Mesendoderm (in vitro differentiated cells): ENCODE data around the gene FAM149A.

Experiments
- DNase-seq: peaks from one replicate; pipeline ENCODE4 v3.0.0; 2013
- H2AK5ac ChIP-seq: 2 replicates; pipeline ENCODE4 v1.6.1; 2013; ENCODE audit warnings: low read length, inconsistent platforms
- H2BK120ac ChIP-seq: 2 replicates; pipeline ENCODE4 v1.6.1; 2013; ENCODE audit warnings: low read depth, mild to moderate bottlenecking, low read length, moderate library complexity, mixed read lengths
- H2BK15ac ChIP-seq: replicated peaks from 2 replicates; pipeline ENCODE4 v1.6.1; 2013; ENCODE audit warnings: low read depth, mild to moderate bottlenecking, moderate library complexity
- H2BK5ac ChIP-seq: 2 replicates; pipeline ENCODE4 v1.6.1; 2013; ENCODE audit warnings: low read length, inconsistent platforms
- H3K18ac ChIP-seq: 2 replicates; pipeline ENCODE4 v1.6.1; 2013; ENCODE audit warnings: mild to moderate bottlenecking, low read length, mixed read lengths
- H3K23ac ChIP-seq: one replicate; pipeline ENCODE4 v1.6.1; 2013; ENCODE audit warnings: low read length
- H3K27ac ChIP-seq: 2 replicates; pipeline ENCODE4 v1.5.1; 2013; ENCODE audit warnings: low read depth, mild to moderate bottlenecking, inconsistent platforms, low read length, moderate library complexity
- H3K27me3 ChIP-seq: 2 replicates; pipeline ENCODE4 v1.6.1; 2013; ENCODE audit warnings: low read length, control low read depth, mild to moderate bottlenecking, inconsistent platforms; ENCODE audit not compliant: insufficient read depth, poor library complexity
- H3K36me3 ChIP-seq: 2 replicates; pipeline ENCODE4 v1.6.1; 2013; ENCODE audit warnings: low read length, inconsistent platforms; ENCODE audit not compliant: control insufficient read depth, insufficient read depth
- H3K4ac ChIP-seq: one replicate; pipeline ENCODE4 v1.6.1; 2013; ENCODE audit warnings: low read depth, mild to moderate bottlenecking, low read length, moderate library complexity
- H3K4me1 ChIP-seq: 2 replicates; pipeline ENCODE4 v1.6.1; 2013; ENCODE audit warnings: low read depth, low read length, inconsistent platforms; ENCODE audit not compliant: control insufficient read depth
- H3K4me2 ChIP-seq: 2 replicates; pipeline ENCODE4 v1.6.1; 2013; ENCODE audit warnings: low read length
- H3K4me3 ChIP-seq: 2 replicates; pipeline ENCODE4 v1.5.1; 2013; ENCODE audit warnings: mild to moderate bottlenecking, low read length
- H3K56ac ChIP-seq: one replicate; pipeline ENCODE4 v1.6.1; 2013; ENCODE audit warnings: low read length
- H3K79me1 ChIP-seq: 2 replicates; pipeline ENCODE4 v1.6.1; 2013; ENCODE audit warnings: low read length, inconsistent platforms
- H3K79me2 ChIP-seq: 2 replicates; pipeline ENCODE4 v1.6.1; 2013; ENCODE audit warnings: mild to moderate bottlenecking, low read length; ENCODE audit not compliant: control insufficient read depth, insufficient read depth
- H3K9ac ChIP-seq: 2 replicates; pipeline ENCODE4 v1.6.1; 2013; ENCODE audit warnings: low read length, inconsistent platforms
- H4K5ac ChIP-seq: one replicate; pipeline ENCODE4 v1.6.1; 2013; ENCODE audit warnings: low read length
- H4K8ac ChIP-seq: one replicate; pipeline ENCODE4 v1.6.1; 2013; ENCODE audit warnings: low read depth, mild to moderate bottlenecking, control low read depth, low read length, moderate library complexity
- WGBS: extraction: QIAGEN DNeasy Blood & Tissue Kit; methylation state at CpG from one replicate; pipeline ENCODE4 v1.1.7; 2013; ENCODE audit warnings: low lambda C conversion rate, missing lambda C conversion rate; ENCODE audit not compliant: insufficient coverage; ENCODE audit errors: extremely low coverage; 5-methylcytosine and 5-hydroxymethylcytosine counted together

FAM149A gene

DNA sequence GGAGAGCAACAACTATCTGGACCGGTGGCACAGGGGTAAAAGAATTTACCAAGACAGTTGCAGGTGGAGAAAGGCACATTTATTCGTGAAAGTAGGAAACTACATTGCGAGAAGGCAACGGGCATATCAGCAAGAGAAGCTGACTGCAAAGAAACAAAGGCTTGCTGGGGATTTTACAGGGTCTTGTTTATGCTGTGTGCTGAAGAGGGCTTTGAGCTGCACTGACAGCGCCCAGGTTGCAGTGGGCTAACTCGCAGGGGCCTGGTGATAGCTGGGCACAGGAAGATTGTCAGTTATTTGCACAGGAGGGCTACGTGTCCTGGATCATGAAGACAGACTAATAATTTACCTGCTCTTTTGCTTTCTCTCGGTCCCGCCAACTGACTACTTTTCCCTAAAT is 24.8 kb upstream of the FAM149A start:
- H2AK5ac ChIP-seq, result no peak overlapping the region
- WGBS, result no CpG with 5 or more reads among the region's 9 CpGs
- H3K27me3 ChIP-seq, result no peaks in the 10 kb centered on the region
- H3K79me1 ChIP-seq, result no peaks in the 10 kb centered on the region
- no peak overlapping the region for H4K5ac ChIP-seq
- H2BK120ac ChIP-seq, result no peak overlapping the region
- no peak overlapping the region for H3K4me2 ChIP-seq
- H3K56ac ChIP-seq, result no peak overlapping the region
- H3K4me3 ChIP-seq, result no peak overlapping the region
- H3K9ac ChIP-seq, result peak overlapping the region; percentile 10
- H3K4ac ChIP-seq, result no peak overlapping the region
- DNase-seq, result no peak
- no peaks in the 10 kb centered on the region for H3K36me3 ChIP-seq
- H3K4me1 ChIP-seq, result peaks cover 7% of the 10 kb centered on the region
- no peaks in the 10 kb centered on the region for H3K79me2 ChIP-seq
- H3K18ac ChIP-seq, result no peak overlapping the region
- no peak overlapping the region for H2BK15ac ChIP-seq
- no peak overlapping the region for H3K23ac ChIP-seq
- H4K8ac ChIP-seq, result no peak overlapping the region
- H3K27ac ChIP-seq, result no peak overlapping the region
- no peak overlapping the region for H2BK5ac ChIP-seq

DNA sequence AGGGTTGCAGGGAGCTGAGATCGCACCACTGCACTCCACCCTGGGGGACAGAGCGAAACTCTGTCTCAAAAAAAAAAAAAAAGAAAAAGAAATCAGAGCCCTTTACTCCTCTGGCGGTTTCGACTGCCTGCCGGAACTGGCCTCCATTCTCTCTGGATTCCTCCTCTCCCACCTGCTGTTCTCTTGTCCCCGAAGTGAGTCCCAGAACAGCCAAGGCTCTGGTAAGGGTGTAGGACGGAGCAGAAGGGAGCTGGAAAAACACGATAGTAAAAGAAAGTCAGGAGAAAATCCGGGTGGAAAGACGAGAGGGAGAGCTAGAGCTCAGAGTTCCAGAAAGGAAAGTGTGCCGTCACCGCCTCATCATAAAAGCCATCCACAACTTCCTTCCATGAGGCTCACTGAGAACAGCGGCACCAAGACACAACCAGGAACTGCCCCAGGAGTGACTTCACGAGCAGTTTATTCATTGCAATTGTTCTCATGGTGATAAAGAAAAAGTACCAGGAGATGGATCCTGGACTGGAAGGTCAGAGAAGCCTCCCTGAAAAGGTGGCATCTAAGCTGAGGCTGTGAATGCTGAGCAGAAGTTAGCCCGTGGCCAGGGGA is 23.2 kb upstream of the FAM149A start:
- Histone ChIP-seq H2BK120ac (no peak overlapping the region), H3K4me1 (peaks cover 7% of the 10 kb centered on the region), H4K8ac (no peak overlapping the region), H3K79me1 (no peaks in the 10 kb centered on the region), H4K5ac (no peak overlapping the region), H3K4ac (no peak overlapping the region), H3K23ac (no peak overlapping the region), H3K9ac (no peak overlapping the region), H3K18ac (peak overlapping the region; percentile 44), H3K27ac (no peak overlapping the region), H3K27me3 (no peaks in the 10 kb centered on the region), H2BK5ac (no peak overlapping the region), H3K79me2 (no peaks in the 10 kb centered on the region), H2AK5ac (no peak overlapping the region), H3K36me3 (no peaks in the 10 kb centered on the region), H3K56ac (peak overlapping the region; percentile 56), H3K4me3 (no peak overlapping the region), H2BK15ac (no peak overlapping the region), H3K4me2 (no peak overlapping the region)
- DNase-seq, result peak; percentile 82
- WGBS, result no CpG with 5 or more reads among the region's 15 CpGs

DNA sequence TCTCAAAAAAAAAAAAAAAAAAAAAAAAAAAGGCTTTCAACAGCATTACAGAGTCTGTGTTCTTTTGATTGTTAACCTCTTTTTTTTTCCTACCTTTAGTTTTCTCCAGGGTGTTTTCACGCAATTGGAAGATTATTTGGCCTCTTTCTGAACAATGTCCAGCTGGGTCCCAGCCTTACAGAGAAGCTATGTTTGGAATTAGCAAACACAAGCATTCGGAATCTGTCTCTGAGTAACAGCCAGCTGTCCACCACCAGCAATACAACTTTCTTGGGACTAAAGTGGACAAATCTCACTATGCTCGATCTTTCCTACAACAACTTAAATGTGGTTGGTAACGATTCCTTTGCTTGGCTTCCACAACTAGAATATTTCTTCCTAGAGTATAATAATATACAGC is 22.3 kb upstream of the FAM149A start:
- peaks cover 7% of the 10 kb centered on the region for H3K4me1 ChIP-seq
- no peak overlapping the region for H2BK120ac ChIP-seq
- no peak overlapping the region for H3K27ac ChIP-seq
- no peak overlapping the region for H3K4ac ChIP-seq
- no peaks in the 10 kb centered on the region for H3K27me3 ChIP-seq
- no peak overlapping the region for H3K18ac ChIP-seq
- H3K23ac ChIP-seq, result no peak overlapping the region
- no peak overlapping the region for H4K5ac ChIP-seq
- H3K36me3 ChIP-seq, result no peaks in the 10 kb centered on the region
- H2BK5ac ChIP-seq, result no peak overlapping the region
- no peaks in the 10 kb centered on the region for H3K79me1 ChIP-seq
- DNase-seq, result no peak
- no peak overlapping the region for H3K4me2 ChIP-seq
- H3K9ac ChIP-seq, result no peak overlapping the region
- no peak overlapping the region for H3K4me3 ChIP-seq
- H4K8ac ChIP-seq, result no peak overlapping the region
- WGBS, result no CpG with 5 or more reads among the region's 4 CpGs
- H2BK15ac ChIP-seq, result no peak overlapping the region
- no peak overlapping the region for H2AK5ac ChIP-seq
- no peaks in the 10 kb centered on the region for H3K79me2 ChIP-seq
- H3K56ac ChIP-seq, result no peak overlapping the region

DNA sequence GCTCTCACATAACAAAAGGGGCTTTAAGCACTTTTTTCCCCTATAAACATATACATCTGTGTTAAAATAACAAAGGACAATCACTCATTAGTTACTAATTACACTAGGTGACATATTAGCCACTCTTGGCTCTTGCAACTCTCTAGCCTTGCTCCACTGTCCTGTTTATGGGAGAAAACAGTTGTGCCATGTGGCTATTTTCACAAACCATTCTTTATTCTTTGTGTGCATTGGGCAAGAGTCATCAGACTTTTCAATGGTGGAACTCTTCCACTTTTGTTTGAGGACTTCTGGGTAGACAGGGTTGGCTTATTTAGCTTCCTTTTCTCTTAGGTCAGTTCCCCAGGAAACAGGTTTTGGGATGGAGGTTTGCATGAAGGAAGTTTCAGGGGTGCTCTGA is 16.0 kb upstream of the FAM149A start:
- Histone ChIP-seq H3K4me3 (no peak overlapping the region), H3K4me2 (no peak overlapping the region), H3K36me3 (no peaks in the 10 kb centered on the region), H2BK15ac (no peak overlapping the region), H3K79me2 (no peaks in the 10 kb centered on the region), H3K23ac (no peak overlapping the region), H2BK120ac (no peak overlapping the region), H3K27me3 (no peaks in the 10 kb centered on the region), H3K27ac (no peak overlapping the region), H4K5ac (no peak overlapping the region), H3K18ac (no peak overlapping the region), H3K79me1 (no peaks in the 10 kb centered on the region), H3K4ac (no peak overlapping the region), H2AK5ac (no peak overlapping the region), H3K56ac (no peak overlapping the region), H3K9ac (no peak overlapping the region), H2BK5ac (no peak overlapping the region), H4K8ac (no peak overlapping the region), H3K4me1 (no peaks in the 10 kb centered on the region)
- no peak for DNase-seq

DNA sequence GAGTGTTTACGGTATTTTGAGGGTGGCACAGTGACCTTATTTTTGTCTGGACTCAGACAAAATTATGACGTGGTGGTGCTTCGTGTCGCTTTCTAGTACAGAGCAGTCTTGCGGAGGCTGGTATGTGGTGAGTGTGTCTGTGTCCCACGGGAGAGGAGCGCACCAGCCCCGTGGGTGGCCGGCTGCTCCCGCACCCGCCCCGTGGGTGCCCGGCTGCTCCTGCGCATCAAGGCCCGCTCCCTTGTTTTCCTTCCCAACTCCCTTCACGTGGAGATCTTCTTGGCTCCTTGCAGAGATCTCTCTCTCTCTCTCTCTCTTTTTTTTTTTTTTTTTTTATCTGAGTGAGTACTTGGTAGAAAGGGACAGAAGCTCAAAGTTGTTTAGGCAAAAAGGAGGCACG is 12.2 kb upstream of the FAM149A start:
- no peak overlapping the region for H3K23ac ChIP-seq
- no peak overlapping the region for H4K8ac ChIP-seq
- no peak overlapping the region for H3K9ac ChIP-seq
- H2BK5ac ChIP-seq, result no peak overlapping the region
- H2BK15ac ChIP-seq, result no peak overlapping the region
- no peaks in the 10 kb centered on the region for H3K79me2 ChIP-seq
- no peak overlapping the region for H2BK120ac ChIP-seq
- no peak overlapping the region for H3K4me2 ChIP-seq
- no peak overlapping the region for H3K4me3 ChIP-seq
- no peak for DNase-seq
- no peak overlapping the region for H2AK5ac ChIP-seq
- no peak overlapping the region for H4K5ac ChIP-seq
- no peak overlapping the region for H3K4ac ChIP-seq
- H3K36me3 ChIP-seq, result no peaks in the 10 kb centered on the region
- no CpG with 5 or more reads among the region's 17 CpGs for WGBS
- H3K27ac ChIP-seq, result no peak overlapping the region
- no peaks in the 10 kb centered on the region for H3K4me1 ChIP-seq
- no peak overlapping the region for H3K56ac ChIP-seq
- no peaks in the 10 kb centered on the region for H3K27me3 ChIP-seq
- H3K79me1 ChIP-seq, result no peaks in the 10 kb centered on the region
- no peak overlapping the region for H3K18ac ChIP-seq

DNA sequence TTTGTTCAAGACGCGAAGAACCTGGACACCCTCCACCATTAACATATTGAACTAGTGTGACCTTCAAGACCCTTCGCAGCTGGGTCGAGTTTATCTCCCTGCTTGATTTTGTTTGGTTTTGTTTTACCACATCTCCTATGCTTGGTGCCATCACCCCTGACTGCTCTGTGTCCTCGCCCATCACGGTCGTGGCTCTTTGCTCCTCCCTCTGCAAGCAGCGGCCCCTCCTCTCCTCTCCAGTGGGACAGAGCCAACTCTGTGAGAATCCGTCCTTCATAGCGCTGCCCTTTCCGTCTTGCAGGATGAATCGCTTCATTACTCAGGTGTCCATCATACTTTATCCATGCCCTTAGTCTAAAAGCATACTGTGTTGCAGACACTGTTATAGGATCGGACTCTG is 9.1 kb upstream of the FAM149A start:
- H3K4me3 ChIP-seq, result no peak overlapping the region
- no peak overlapping the region for H3K27ac ChIP-seq
- no peaks in the 10 kb centered on the region for H3K79me1 ChIP-seq
- H3K23ac ChIP-seq, result no peak overlapping the region
- H3K27me3 ChIP-seq, result no peaks in the 10 kb centered on the region
- no CpG with 5 or more reads among the region's 13 CpGs for WGBS
- H3K56ac ChIP-seq, result no peak overlapping the region
- H3K4ac ChIP-seq, result no peak overlapping the region
- no peak overlapping the region for H3K4me2 ChIP-seq
- no peak overlapping the region for H3K9ac ChIP-seq
- H4K5ac ChIP-seq, result no peak overlapping the region
- H3K4me1 ChIP-seq, result no peaks in the 10 kb centered on the region
- H2AK5ac ChIP-seq, result no peak overlapping the region
- H3K18ac ChIP-seq, result no peak overlapping the region
- no peak overlapping the region for H2BK15ac ChIP-seq
- no peak overlapping the region for H2BK120ac ChIP-seq
- no peaks in the 10 kb centered on the region for H3K36me3 ChIP-seq
- H4K8ac ChIP-seq, result no peak overlapping the region
- H3K79me2 ChIP-seq, result no peaks in the 10 kb centered on the region
- no peak overlapping the region for H2BK5ac ChIP-seq
- DNase-seq, result no peak
